ENCODE data around the gene LIN7A. TPM values are rescaled to one million over a fixed set of nuclear protein-coding genes. Genes with fewer than 3 reads are reported as not detected.

LIN7A gene
- total RNA-seq, 2 donors from 2014 or later, result 0.41 to 5.8 TPM

GRCh38 chr12:80857311-80857710 is 80.4 kb downstream of the LIN7A start:
- Histone ChIP-seq H3K27me3 (replicated peaks; ENCODE audit: insufficient read depth) (no peaks in the 10 kb centered on the region), H3K36me3 (no peaks in the 10 kb centered on the region), H3K27ac (no peak overlapping the region), H3K9me3 (no peaks in the 10 kb centered on the region), H3K4me1 (ENCODE audit: control insufficient read depth in 1 of 2, low read depth in 2 of 2) (no peaks in the 10 kb centered on the region), H3K4me3 (no peak overlapping the region)
- DNase-seq (ENCODE audit: low spot score) (no peak), ATAC-seq (ENCODE audit: insufficient number of reproducible peaks, low FRiP score, low read depth) (no peak)
- no peak for TF ChIP-seq CTCF (IDR thresholded peaks at IDR 0.05)

- ATAC-seq (ENCODE audit: insufficient number of reproducible peaks, low FRiP score, low read depth) (no peak), DNase-seq (ENCODE audit: low spot score) (no peak)
- Histone ChIP-seq H3K9me3 (no peaks in the 10 kb centered on the region), H3K4me3 (no peak overlapping the region), H3K36me3 (no peaks in the 10 kb centered on the region), H3K27me3 (replicated peaks; ENCODE audit: insufficient read depth) (no peaks in the 10 kb centered on the region), H3K4me1 (ENCODE audit: control insufficient read depth in 1 of 2, low read depth in 2 of 2) (no peaks in the 10 kb centered on the region), H3K27ac (no peak overlapping the region)
- no peak for TF ChIP-seq CTCF (IDR thresholded peaks at IDR 0.05)
Measured at GRCh38 chr12:80849337-80849736, 88.4 kb downstream of the LIN7A start.

- TF ChIP-seq CTCF (IDR thresholded peaks at IDR 0.05), result no peak
- Histone ChIP-seq H3K4me3 (no peak overlapping the region), H3K9me3 (no peaks in the 10 kb centered on the region), H3K27ac (no peak overlapping the region), H3K4me1 (ENCODE audit: control insufficient read depth in 1 of 2, low read depth in 2 of 2) (no peaks in the 10 kb centered on the region), H3K36me3 (no peaks in the 10 kb centered on the region), H3K27me3 (replicated peaks; ENCODE audit: insufficient read depth) (no peaks in the 10 kb centered on the region)
- no peak for ATAC-seq (ENCODE audit: insufficient number of reproducible peaks, low FRiP score, low read depth)
- DNase-seq (ENCODE audit: low spot score), result no peak
Measured at GRCh38 chr12:80848858-80849257, 88.9 kb downstream of the LIN7A start.

GRCh38 chr12:80847575-80847974 is 90.2 kb downstream of the LIN7A start:
- no peaks in the 10 kb centered on the region for H3K4me1 ChIP-seq (ENCODE audit: control insufficient read depth in 1 of 2, low read depth in 2 of 2)
- ATAC-seq (ENCODE audit: insufficient number of reproducible peaks, low FRiP score, low read depth) (no peak), DNase-seq (ENCODE audit: low spot score) (no peak)
- H3K27ac ChIP-seq, result no peak overlapping the region
- no peak overlapping the region for H3K4me3 ChIP-seq
- no peaks in the 10 kb centered on the region for H3K36me3 ChIP-seq
- H3K27me3 ChIP-seq (replicated peaks; ENCODE audit: insufficient read depth), result no peaks in the 10 kb centered on the region
- no peak for TF ChIP-seq CTCF (IDR thresholded peaks at IDR 0.05)
- no peaks in the 10 kb centered on the region for H3K9me3 ChIP-seq

- H3K27me3 ChIP-seq (replicated peaks; ENCODE audit: insufficient read depth), result no peaks in the 10 kb centered on the region
- no peaks in the 10 kb centered on the region for H3K9me3 ChIP-seq
- no peak overlapping the region for H3K4me3 ChIP-seq
- no peak for ATAC-seq (ENCODE audit: insufficient number of reproducible peaks, low FRiP score, low read depth)
- no peak for TF ChIP-seq CTCF (IDR thresholded peaks at IDR 0.05)
- DNase-seq (ENCODE audit: low spot score), result no peak
- H3K36me3 ChIP-seq, result no peaks in the 10 kb centered on the region
- no peak overlapping the region for H3K27ac ChIP-seq
- H3K4me1 ChIP-seq (ENCODE audit: control insufficient read depth in 1 of 2, low read depth in 2 of 2), result no peaks in the 10 kb centered on the region
Measured at GRCh38 chr12:80846952-80847351, 90.8 kb downstream of the LIN7A start.

Data from thoracic aorta (tissue), 2 donors.